Epidermal melanocyte (primary cell): ENCODE measurements around the gene ST6GAL1.

ENCODE experiments used
- DNase-seq: peaks from one replicate; pipeline ENCODE4 v3.0.0; 2011; ENCODE audit warnings: low spot score; ENCODE audit not compliant: insufficient read length

Gene ST6GAL1

GRCh38 chr3:186915806-186916796 lies 14.2 kb upstream of the ST6GAL1 start:
- no peak for DNase-seq

GRCh38 chr3:186917512-186918312 lies 12.6 kb upstream of the ST6GAL1 start:
- DNase-seq = no peak

DNA sequence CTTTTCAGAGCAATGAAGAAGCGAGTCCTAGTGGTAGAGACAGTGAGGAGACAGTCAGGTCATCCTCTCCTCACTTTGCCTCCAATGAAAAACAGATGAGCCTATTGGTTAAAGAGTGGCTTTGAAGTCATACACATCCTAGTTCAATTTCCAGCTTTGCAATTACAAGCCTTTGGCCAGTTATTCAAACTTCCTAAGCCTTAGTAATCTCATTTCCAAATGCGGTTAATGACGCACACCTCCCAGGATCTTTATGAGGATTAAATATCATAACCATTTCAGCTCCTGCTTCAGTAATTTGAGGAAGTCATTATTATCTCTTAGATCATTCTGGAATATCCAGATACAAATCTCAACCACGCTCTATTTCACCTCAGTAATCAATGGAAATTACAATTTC lies 10.0 kb upstream of the ST6GAL1 start:
- no peak for DNase-seq

DNA sequence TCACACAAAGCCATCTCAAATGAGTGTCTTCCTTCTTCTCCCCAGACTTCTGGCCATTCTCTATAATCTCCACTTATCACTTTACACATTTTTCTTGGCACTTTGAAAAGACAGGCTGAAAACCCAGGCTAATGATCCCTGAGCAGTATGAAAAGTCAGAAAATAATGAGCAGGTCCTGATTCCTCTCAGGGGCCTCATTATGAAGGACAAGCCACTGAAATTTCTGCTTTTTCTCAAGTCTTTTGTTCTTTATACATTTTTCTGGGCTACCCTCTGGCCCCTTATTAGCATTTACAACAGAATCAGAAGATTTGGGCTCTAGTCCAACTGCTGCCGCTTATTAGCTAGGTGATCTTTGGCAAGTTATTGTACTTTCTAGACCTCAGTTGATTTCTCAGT lies 9.5 kb upstream of the ST6GAL1 start:
- no peak for DNase-seq

DNA sequence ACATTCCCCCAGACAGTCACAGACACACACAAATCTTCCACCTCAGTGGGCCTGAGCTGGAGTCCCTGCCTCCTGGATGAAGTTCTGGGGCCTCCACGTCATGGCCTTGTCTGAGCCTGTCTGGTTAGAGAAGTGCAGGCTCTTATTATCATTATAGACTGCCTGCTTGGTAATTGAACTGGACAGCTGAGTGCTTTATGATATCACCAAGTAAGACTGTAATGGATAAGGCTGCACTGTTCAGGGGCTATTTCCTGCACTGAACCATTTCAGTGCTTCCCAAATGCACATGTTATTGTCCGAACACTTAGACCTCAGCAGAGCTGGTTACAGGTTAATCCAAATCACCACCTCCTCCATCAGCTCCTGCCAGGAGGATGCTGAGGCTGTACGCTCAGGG lies 8.7 kb upstream of the ST6GAL1 start:
- no peak for DNase-seq

DNA sequence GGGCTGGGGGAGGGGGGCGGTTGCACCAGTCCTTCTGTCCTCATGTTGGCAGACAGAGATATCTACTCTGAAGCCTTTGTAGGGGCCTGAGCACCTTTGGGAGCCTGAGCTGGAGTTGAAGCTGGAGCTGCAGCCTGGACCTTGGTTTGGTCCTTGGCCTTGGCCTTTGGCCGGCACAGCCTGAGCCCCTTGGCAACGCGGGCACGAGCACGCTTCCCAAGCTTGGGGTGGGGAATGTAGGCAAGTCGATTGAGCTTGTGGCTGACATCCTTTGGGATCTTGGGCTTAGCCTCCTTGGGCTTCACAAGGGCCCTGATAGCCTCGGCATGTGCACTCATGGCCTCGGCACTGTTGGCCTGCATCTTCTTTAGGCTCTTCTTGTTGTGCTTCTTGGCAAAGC lies 8.1 kb upstream of the ST6GAL1 start:
- no peak for DNase-seq

GRCh38 chr3:186922790-186923189 lies 7.5 kb upstream of the ST6GAL1 start:
- DNase-seq = no peak

DNA sequence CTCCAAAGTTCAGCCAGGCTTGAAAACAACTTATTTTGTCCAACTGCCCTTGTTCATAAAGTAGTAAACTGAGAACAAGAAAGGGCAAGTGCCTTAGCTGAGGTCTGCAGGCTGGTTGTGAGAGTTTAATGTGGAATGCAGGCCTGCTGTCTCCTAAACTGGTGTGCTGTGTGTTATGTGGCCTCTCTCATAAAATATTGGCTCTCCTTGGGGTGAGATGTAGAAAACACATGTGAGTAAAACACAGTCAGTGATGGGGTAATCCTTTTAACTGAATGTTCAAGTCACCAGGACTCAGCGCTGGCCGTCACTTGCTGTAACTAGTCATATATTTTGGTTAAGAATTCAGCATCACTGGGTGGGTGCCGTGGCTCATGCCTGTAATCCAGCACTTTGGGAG lies 7.1 kb upstream of the ST6GAL1 start:
- DNase-seq = no peak

DNA sequence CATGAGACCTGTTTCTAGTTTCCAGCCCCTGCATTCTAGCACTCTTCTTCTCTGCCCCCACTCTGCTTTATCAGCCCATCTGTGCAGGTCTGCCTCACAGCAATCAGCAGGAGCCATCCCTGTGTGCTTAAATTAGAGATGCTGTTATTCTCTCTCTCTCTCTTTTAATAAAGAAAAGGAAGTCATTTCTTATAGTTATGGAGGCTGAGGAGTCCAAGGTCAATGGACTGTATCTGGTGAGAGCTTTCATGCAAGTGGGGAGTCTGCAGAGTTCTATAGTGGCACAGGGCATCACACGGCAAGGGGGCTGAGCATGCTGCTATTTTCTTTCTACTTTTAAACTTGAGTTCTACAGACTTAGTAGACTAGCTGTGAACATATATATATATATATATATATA lies 4.5 kb upstream of the ST6GAL1 start:
- no peak for DNase-seq

DNA sequence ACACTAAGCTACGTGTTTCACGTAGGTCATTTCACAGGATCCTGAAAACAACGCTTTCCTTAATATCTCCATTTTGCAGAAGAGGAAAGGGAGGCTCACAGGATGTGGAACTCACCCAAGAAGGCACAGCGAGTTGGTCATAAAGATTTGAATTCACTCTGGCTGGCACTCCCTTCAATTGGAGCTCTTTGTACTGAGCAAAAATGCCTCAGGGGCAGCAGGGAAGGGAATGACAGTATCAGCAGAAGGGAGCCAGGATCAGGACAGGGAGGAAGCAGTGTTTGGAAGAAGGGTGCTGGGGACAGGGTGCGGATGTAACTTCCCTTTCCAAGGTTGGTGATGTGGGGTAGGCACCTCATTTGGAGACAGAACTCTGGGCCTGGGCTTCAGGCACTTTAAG lies 1.1 kb upstream of the ST6GAL1 start:
- DNase-seq = no peak

DNA sequence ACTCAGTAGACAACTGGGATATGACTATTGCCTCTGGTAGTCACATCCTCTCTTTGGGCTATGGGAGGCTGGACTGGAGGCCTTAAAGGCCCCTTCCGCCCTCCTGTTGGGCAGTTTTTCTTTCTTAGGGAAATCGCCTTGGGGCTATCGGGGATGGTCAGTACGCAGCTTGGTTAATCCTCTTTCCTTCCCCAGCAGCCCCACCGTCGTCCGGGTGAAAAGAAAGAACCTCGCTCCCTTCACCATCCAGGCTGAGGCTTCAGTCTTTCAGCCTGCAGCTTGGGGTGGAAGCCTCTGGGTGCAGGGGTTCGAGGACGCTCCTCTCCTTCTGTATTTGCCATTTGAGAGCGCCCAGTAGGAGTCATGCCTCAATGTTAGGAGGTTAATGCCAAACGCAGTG lies 641 bp upstream of the ST6GAL1 start:
- no peak for DNase-seq

GRCh38 chr3:186930641-186931531 lies 560 bp downstream of the ST6GAL1 start:
- DNase-seq = no peak

DNA sequence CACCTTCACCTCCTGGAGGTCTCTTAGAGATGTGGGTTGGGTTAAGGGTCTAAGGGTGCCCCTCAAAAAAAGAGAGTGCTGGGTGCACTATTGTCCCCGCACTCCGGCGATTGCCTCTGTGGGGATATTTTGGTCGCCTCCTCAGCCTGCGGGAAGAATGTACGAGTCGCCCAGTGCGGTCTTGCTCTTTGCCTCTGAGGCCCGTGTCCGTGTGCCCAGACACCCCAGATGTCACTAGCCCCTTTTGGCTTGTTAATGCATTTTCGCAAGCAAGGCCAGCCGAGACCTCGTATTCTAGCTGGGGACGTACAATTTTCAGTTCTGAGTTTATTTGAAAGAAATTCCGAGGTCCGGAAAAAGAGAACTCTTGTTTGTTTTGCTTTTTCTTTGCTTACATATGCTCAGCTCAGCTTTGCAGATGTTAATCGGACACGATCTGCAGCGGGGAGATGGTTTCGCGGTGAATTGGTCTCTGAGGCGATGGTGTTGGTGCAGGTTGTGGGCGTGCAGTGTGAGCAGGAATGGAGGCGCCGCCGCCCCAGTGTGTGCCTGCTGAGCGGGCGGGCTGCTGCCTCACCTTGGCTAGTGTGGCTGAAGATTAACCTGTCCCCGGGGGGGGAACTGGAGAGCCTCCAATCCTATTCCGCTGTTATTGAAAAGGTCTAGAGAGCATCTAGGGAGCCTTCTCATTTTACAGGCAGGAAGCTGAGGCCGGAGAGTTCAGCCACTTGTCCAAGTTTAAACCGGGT lies 1.4 kb downstream of the ST6GAL1 start:
- DNase-seq = no peak

DNA sequence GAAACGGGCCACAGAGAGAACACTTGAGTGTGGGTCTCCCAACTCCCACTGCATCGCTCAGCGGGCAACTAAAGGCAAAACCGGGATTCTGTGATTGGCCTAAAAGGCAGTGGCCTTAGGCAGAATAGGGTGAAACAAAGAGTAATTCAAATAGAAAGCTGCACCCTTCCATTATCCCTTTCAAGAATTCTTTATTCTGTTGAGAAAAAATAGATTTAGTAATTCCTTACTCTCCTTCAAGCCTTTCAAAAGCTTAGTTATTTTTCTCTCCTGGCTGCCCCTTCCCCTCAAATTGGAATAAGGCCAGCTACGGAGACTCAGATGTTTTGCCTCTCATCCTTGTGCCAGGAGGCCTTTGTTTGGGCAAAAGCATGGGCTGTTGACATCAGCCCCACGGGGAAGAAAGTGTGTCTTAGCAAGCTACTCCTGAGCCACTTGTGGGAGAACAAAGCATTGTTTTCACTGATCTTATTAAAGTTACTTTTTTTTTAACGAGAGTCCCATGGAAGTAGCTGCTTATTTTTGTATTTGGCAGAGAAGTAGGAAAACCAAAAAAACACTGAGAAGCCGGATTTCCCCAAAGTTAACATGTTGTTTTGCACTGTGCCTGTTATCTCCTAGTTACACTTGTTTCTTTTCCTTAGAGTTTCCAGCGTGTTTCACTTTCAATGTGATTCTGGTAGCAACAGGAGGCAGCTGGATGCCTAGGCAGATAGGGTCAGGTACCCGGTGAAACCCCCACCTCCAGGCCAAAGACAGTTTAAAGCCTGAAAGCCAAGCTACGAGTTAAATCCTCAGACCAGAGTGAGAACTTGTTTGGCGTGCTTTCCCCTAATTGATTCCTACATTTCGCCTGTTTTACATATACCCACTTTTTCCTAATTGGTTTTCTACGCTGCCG lies 2.2 kb downstream of the ST6GAL1 start:
- DNase-seq = no peak

DNA sequence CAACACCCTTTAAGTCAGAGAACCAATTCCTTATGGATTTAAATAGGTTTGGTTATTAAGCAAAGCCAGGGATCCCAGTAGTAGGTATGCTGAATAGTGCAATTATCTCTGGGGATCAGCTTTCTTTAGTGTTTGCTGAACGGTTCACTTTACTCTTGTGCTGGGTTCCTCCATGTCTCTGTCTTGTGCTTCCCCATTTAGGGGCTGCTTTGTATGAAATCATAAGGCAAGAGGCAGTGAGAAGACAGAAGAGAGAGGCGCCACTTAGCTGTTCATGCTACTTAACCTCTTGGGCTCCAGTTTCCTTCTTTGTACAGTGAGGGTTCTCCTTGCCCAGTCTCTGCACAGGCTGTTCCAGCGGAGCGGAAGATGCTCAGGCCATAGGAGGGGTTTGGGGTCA lies 3.5 kb downstream of the ST6GAL1 start:
- no peak for DNase-seq

DNA sequence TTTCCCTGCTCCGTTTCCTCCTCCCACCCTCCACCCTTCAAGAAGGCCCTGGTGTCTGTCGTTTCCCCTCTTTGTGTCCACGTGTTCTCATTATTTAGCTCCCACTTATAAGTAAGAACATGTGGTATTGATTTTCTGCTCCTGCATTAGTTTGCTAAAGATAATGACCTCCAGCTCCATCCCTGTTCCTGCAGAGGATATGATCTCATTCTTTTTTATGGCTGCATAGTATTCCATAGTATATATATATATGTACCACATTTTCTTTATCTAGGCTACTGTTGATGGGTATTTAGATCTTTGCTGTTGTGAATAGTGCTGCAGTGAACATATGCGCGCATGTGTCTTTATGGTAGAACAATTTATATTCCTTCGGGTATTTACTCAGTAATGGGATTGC lies 4.8 kb downstream of the ST6GAL1 start:
- DNase-seq = no peak

GRCh38 chr3:186937017-186937875 lies 6.9 kb downstream of the ST6GAL1 start:
- DNase-seq = no peak

DNA sequence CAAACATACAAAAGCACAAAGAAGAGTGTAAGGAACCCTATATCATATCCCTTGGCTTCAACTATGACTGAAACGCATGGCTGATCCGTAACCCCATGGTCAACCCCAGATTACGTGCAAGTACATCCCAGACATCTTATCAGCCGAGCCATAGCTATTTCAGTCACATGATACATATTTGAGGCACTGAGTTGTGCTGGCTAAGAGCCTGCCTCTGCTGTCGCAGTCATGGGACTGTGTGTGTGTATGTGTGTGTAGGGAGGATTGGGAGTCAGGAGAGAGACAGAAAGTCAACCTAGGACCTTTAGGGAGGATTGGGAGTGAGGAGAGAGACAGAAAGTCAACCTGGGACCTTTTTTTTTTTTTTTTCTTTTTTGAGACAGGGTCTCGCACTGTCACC lies 8.4 kb downstream of the ST6GAL1 start:
- peak; percentile 35 for DNase-seq

- no peak for DNase-seq
These were observed 9.2 kb downstream of the ST6GAL1 start for GRCh38 chr3:186939536-186939935.
